ENCODE data around the gene ANXA4.

DNA sequence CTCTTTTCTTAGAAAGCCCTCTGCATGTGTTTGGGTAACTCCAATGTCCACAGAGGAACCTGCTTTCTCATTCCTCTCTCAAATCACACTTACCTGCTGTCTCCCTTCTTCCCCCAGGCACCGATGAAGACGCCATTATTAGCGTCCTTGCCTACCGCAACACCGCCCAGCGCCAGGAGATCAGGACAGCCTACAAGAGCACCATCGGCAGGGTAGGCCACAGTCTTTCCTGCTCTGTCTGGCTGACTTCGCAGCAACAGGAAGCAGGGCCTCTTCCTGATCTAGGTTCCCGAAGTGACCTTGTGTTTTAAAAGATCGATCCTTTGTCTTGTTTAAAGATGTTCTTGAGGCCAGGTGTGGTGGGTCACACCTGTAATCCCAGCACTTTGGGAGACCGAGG, 62.5 kb downstream of the ANXA4 start:
- no peak for TF ChIP-seq EZH2 (IDR thresholded peaks at IDR 0.05; ENCODE audit: low read depth)
- TF ChIP-seq, protein P1, sequence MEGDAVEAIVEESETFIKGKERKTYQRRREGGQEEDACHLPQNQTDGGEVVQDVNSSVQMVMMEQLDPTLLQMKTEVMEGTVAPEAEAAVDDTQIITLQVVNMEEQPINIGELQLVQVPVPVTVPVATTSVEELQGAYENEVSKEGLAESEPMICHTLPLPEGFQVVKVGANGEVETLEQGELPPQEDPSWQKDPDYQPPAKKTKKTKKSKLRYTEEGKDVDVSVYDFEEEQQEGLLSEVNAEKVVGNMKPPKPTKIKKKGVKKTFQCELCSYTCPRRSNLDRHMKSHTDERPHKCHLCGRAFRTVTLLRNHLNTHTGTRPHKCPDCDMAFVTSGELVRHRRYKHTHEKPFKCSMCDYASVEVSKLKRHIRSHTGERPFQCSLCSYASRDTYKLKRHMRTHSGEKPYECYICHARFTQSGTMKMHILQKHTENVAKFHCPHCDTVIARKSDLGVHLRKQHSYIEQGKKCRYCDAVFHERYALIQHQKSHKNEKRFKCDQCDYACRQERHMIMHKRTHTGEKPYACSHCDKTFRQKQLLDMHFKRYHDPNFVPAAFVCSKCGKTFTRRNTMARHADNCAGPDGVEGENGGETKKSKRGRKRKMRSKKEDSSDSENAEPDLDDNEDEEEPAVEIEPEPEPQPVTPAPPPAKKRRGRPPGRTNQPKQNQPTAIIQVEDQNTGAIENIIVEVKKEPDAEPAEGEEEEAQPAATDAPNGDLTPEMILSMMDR (conservative IDR thresholded peaks at IDR 0.05), result no peak
